HG03097 (cell line): ENCODE measurements around the gene CAMTA1.
"Not testable (repeated sequence)": the region's sequence is repeated elsewhere in the genome, so short reads cannot be mapped to it uniquely, and the experiment has no call there.

ENCODE experiments used
- ATAC-seq: cut with Tn5 transposase; IDR thresholded peaks from one replicate; pipeline ENCODE4 v1.9.1; 2021; ENCODE audit not compliant: unreplicated experiment, low FRiP score

CAMTA1 gene

DNA sequence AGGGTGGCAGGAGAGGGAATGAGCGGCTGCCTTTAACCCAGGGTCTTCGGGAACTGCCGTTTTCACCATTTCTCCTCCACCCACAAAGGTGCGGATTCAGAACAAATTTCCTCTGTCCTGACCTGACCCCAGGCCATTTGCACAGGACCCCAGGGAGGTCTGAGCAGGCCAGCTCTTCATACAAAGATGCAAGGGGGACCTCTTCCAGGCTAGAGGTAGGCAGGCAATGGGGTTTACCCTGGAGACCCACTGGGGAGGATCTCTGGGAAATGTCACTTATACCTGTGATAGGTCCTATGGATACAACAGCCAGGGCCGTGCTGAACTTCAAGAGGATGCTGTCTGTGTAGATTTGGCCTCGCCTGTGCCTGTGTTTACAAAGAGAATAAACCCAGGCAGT, 896.1 kb downstream of the CAMTA1 start:
- ATAC-seq, result no peak

DNA sequence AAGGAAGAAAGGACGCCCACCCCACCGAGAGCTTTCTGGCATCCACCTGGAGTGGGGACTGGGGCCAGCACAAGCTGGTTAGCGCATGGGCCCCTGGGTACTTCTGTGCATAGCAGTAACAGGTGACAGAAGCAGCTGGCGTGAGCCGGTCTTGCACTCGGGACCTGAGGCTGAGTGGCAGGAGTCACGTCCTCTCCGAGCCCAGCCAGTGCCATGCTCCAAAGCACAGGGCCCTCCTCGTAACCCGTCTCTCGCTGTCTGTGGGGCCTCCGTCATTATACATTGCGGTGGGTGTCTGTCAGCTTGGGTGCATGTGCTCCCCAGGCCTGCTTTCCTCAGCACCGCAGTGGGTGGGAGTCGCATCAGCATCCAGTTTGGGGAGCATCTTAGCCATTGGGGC, 898.3 kb downstream of the CAMTA1 start:
- no peak for ATAC-seq

DNA sequence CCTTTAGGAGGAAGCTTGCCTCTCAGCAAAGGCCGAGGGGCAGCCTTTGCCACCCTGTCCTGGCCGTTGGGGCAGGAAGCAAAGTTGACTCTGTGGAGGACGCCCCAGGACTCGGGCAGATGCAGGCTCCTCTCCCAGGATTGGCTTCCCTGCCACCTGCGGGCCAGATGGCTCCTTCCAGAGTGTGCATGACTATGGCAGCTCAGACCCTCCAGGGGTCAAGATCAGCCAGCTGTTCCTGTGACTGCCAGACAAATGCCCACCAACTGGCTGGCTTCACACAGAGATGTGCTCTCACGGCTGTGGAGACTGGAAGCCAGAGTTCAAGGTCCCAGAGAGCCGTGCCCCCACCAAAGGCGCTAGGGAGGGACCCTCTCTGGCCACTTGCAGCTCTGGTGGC, 898.9 kb downstream of the CAMTA1 start:
- no peak for ATAC-seq

DNA sequence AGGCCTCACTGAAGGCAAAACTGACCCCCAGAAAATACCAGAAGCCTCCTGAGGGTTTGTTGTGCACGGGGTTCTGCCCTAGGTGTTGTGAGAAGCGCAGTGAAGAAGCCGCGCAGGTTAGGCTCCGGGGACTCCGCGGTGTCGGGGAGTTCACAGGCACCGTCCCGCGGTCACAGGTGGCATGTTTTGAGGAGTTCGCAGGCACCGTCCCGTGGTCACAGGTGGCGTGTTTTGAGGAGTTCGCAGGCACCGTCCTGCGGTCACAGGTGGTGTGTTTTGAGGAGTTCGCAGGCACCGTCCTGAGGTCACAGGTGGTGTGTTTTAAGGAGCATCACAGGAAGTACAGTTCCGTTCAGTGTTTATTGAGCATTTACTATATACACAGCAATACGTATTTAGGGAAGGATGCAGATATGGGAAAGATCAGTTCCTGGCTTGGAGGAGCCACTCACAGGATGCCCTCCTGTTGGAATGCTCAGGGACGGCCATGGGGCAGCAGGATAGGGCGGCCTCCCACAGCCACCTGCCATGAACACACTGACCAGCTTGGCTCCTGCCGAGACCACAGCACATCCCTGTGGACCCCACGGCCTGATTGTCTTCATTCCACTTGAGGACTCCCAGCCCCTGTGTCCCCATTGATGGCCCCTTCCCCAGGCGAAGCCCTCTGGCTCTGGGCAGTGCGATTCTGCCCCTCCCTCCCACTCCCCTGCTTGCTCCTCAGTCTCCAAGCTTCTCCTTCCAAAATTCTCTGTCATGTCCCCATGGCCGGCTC, 899.8 kb downstream of the CAMTA1 start:
- no peak for ATAC-seq

DNA sequence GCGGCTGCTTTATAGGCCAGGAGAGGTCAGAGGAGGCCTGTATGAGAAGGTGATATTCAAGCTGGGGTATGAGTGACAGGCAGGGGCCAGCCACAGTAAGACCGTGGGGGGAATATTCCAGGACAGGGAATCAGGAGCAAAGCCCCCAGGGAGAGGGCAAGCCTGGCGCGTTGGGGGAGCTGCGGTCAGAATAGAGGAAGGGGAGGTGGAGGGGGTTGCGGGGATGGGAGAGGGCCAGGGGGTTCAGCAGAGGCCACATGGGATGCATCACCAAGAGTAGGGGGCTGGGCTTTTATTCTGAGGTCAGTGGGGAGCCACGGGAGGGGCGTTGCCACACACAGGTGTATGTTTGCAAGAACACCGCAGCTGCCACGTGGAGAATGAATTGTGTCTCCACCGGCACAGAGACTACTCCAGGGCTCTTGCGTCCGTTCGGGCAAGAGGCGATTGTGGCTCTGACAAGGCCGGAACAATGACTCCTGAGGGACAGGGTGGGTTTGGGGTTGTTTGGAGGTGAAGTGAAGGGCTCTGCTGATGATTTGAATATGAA, 901.1 kb downstream of the CAMTA1 start:
- ATAC-seq, result no peak

DNA sequence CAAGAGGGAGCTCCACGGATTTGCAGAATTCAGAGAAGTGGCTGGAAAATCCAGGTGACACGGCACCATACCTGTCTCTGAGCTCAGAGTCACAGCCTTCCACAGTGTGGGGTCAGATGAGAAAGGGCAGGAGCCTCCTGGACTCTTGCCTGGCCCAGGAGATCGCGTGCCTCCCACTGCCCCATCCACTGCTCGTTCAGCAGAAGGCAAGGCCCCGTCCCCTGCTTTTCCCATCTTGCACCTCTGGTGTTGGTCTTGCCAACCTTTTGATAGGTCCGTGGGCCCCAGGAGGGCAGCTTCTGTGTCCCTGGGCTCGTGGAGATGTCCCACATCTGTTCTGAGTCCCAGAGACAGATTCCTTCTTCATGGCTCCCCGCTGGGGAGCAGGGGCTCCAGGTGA, 902.2 kb downstream of the CAMTA1 start:
- ATAC-seq, result no peak

DNA sequence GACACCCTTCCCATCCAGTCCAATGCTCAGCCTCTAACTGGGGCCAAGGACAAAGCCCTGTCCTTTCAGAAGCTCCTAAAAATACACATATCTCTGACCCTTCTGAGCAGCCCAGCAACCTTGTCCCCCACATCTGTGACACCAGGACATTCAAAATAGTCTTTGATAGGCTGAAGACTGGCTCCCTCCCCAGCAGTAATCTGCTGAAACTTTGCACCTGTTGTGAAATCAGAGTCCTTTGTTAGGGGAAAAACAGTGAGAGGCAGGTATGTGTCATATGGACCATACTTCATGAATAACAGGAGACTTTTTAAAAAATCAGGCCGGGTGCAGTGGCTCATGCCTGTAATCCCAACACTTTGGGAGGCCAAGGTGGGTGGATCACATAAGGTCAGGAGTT, 903.4 kb downstream of the CAMTA1 start:
- no peak for ATAC-seq

DNA sequence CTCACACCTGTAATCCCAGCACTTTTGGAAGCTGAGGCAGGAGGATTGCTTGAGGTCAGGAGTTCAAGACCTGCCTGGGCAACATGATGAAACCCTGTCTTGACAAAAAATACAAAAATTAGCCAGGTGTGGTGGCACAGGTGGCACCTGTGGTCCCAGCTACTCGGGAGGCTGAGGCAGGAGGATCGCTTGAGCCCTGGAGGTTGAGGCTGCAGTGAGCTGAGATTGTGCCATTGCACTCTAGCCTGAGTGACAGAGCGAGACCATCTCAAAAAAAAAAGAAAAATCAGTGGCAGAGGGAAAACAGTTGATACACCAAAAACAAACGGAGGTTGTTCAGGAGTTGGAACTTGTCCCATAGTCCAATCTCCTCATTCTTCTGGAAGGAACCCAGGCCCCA, 904.1 kb downstream of the CAMTA1 start:
- ATAC-seq, result not testable (repeated sequence)

DNA sequence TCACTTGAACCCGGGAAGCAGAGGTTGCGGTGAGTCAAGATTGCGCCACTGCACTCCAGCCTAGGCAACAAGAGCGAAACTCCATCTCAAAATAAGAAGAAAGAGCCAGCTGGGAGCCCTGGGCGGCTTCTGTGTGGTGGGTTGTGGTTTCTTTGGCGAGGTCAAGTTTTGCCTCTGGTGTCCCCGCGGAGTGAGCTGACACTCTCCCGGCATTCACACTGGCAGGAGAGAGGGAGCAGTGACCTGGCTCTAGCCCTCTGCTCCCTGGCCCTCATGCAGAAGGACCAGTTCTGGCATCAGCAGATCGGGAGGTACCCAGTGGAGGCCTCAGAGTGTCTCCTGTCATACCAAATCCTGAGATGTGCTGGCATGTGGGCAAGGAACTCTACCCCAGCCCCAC, 904.8 kb downstream of the CAMTA1 start:
- no peak for ATAC-seq

DNA sequence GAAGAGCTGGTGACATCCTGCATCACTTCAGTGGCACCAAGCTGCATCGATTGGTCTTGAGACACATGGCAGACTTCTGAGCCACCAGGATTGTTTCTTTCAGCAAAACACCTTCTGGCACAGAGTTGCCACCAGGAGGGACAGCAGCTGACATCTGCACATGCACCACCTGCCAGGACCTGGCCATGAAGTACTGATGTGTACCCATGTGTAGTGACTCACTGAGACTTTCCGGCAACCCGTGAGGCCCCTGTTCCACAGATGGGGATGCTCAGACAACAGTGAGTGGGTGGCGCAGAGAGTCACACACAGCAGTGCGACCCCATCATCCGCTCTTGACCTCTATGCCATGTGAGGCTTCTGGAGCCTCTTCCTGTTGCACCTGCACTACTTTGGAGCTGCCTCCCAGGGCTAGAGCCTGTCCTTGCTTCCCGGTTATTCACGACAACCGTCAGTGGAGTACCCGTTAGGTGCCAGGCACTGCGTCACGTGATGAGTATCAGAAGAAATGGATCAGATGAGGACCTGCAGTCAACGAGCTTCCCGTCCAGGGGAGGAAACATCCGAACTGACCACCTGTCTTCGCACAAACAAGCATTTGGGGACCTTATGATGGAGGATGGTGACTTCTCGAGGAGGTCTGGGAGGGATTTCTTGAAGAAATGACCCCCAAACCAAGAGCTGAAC, 905.4 kb downstream of the CAMTA1 start:
- no peak for ATAC-seq

DNA sequence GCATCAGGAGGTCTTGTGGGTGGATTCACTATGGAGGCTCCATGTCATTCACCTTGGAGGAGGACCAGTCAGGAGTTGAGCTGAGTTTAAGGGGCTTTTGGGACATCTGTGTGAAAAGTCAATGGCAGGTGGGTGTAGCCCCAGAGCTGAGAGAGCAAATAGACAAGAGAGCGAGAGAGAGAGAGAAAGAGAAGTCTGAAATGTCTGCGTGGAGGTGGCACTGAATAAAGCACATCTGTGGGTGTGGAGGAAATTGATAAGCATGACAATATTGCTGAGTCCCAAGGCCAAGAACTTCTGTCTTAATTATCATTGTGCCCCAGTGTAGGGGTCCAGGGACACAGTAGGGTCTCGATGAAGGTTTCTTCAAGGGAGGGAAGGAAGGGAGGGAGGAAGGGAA, 906.3 kb downstream of the CAMTA1 start:
- ATAC-seq, result no peak

DNA sequence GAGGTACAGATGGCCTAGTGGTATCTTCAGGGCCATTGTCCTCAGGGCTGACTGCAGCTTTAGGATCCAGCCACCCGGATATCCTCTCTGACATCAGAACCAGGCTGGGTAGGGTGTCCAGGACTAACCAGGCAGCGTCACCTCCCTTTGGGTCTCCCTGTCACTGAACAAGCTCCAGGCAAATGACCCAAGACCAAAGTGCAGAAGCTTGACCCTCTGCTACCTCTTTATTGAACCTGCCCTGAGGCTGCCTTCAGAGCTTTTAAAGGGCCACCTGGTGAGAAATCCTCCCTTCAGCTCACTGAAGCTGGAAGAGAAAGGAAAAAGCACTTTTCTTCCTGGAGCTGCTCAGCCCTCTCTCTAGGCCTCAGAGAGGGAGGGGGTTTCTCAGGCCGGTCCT, 906.8 kb downstream of the CAMTA1 start:
- ATAC-seq, result no peak

DNA sequence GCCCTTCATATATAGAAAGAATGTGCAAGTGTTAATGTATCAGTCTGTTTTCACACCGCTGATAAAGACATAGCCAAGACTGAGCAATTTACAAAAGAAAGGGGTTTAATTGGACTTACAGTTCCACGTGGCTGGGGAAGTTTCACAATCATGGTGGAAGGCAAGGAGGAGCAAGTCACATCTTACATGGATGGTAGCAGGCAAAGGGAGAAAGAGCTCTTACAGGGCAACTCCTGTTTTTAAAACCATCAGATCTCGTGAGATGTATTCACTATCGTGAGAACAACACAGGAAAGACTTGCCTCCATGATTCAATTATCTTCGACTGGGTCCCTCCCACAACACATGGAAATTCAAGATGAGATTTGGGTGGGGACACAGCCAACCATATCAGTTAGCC, 907.8 kb downstream of the CAMTA1 start:
- not testable (repeated sequence) for ATAC-seq

DNA sequence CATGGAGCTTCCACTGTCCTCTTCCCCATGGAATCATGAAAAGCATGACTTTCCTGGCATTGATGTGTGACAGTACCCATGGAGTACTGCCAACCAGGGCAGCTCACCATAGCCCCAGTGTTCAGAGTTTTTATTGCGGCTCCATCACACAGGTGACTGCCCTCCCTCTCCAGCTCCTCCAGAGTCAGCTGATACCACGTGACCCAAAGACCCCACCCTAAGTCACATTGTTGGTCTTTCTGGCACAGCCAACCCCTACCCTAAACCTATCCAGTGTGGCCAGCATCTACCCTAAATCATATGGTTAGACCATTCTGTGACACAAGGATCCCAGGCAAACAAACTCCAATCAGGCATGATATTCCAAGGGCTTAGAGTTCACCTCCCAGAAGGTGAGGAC, 908.4 kb downstream of the CAMTA1 start:
- ATAC-seq, result no peak

DNA sequence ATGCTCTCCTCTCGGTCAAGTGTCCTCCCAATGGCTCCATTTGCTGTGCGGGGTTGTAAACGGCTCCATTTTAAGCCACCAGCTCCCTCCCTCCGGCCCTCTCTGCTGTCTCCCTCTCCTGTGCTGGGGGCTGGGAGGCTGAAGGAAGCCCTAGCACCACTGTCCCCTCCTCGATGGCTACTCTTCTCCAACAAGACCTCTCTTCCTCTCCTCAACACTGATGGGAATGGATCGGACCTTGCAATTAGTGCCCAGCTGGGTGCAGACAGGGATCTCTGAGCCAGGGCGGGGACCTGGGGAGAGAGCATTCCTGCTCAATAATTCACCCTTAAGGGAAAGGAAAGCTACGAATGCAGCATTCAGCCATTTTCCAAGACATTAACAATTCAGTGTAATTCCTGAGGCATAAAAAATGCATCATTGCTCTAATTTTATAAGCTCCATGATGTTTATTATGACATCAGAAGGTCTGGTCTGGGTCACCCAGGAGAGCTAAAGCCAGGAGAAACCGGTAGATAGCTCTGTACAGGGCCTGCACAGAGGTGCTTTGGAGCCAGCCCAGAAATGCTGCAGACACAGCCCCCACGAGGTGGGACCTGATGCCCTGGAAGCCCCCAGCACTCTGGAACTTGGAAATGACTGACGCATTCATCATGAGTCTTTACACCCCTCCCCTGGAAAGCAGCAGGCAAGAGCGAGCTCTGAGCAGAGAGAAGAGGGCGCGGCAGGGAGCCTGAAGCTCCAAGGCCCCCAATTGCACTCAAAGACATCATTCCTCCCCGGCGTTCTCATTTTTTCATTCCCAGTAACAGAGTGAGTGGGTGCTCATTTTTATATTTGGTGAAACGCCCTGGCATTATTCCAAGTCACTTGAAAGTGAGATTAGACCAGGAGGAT, 909.6 kb downstream of the CAMTA1 start:
- ATAC-seq, result no peak

DNA sequence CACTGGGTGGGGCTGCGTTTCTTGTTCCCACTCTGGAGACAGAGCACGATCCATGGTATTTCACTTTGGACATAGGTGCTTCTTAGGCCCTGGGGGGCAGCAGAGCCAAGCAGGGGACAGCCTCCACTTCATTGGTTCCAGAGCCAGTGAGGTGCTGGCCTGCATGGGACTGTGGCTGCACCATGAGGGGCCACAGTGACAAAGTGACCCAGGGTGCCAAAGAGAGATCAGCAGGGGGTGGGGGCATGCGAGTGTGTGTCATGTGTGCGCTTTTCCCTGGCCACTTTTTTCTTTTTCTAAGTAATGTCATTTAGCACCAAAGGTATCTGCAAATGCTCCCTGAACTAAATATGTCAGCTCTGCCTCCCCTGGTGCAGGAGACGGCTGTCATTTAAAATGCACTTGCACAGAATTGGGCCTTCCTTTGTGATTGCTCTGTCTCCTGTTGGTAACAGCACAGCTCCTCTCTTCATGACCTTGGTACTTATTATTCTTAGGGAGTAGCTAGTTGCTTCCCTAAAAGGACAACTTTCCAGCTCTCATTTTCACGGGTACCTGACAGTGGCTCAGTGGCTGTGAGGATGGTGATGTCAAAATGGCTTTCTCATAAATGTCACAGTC, 910.4 kb downstream of the CAMTA1 start:
- ATAC-seq, result no peak

DNA sequence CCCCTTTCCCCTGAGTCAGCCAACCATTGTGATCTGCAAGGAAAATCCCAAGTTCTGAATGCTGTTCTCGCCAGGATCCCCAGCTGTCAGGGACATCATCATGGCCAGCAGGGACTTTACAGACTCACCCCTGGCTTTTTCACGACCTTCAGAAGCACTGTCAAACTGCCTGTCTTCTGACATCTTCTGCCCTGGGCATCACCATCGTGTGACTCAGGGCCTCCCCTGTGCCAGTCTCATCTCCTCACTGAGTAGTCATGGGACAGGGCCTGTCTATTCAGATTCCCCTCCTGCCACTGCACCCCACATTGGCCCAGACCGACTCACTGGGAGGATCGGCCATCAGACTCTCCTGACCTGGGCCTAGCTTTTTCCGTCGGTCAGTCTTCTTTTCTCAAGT, 913.4 kb downstream of the CAMTA1 start:
- ATAC-seq, result no peak

DNA sequence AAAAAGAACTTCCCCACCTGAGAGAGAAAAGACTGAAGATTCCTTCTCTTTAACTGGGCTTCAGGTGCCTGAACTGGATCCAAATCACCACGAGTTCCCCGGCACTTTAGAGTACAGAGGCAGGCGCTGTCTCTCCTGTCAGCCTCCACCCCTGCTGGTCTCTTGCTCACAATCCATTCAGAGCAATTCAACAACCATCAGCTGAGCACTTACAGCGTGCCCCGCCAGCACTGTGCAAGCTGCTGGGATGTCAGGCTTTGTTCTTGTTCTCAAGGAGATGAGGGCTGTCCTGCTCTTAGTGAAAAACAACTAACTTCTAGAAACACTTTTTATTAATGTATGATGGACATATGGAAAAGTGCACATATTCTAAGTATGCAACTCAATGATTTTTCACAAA, 917.1 kb downstream of the CAMTA1 start:
- ATAC-seq, result no peak

DNA sequence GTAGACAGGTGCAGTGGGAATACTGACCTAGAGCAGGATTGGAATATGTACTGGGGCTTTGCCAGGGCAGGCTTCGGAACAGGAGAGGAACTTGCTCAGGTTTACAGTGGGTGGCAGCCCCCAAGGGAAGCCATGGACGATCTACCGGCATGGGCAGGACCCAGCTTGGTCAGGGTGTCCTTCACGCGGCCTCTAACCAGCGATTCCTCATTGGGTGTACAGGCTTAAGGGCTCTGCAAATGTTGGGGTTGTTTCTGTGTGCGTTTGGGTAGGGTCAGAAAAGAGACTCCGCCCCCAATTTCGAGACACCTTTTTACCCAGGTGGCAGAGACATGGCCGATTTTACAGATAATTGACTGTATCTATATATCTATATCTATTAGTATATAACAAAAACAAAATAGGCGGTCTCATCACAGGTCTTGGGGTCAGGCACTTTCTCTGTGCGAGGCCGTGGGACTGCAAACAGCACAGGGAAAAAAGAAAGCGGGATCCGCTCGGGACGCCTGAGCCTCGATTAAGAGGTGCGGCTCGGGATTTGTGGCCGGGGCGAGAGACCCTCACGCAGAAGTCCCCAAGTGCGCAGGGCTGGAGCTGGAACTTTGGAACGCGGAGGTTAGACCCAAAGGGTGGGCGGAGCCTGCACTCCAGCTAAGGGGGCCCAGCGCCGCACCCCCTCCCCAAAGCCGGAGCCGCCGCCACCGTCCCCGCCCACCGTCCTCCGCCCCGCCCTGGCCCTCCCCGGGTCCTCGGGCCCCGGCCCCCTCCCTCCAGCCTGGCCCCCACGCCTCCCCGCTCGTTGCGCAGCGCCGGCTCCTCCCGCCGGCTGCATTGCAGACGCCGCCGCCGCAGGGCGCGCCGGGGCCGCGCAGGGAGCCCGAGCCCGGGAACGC, 918.3 kb downstream of the CAMTA1 start:
- ATAC-seq, result no peak
